Kidney (tissue), 14 donors: Measurements from ENCODE around the gene WLS. TPM values are rescaled to one million over a fixed set of nuclear protein-coding genes. Genes with fewer than 3 reads are reported as not detected.

ENCODE experiments used
- DNase-seq, 5 donors: peaks; one replicate each; pipeline ENCODE4 v3.0.0-alpha.2; 2013 to 2020
- FAIRE-seq: peaks from 2 replicates; lab custom pipeline; 2012; peaks lifted over from hg19 to GRCh38; lab: Jason Lieb, UNC
- H3K27ac ChIP-seq, 2 donors: one replicate each; pipeline ENCODE4 v1.7.0; 2013; ENCODE audit warnings: low read depth in 2 of 2, low read length in 2 of 2, inconsistent platforms in 1 of 2
- H3K27me3 ChIP-seq: one replicate; pipeline ENCODE4 v1.7.1; 2013; ENCODE audit warnings: low read length, inconsistent platforms; ENCODE audit not compliant: control insufficient read depth, insufficient read depth
- H3K36me3 ChIP-seq, 3 donors: one replicate each; pipeline versions ENCODE4 v1.7.0 to v1.7.1; 2013; ENCODE audit warnings: low read length in 3 of 3, control low read depth in 1 of 3, inconsistent platforms in 1 of 3; ENCODE audit not compliant: insufficient read depth in 3 of 3, control insufficient read depth in 2 of 3
- H3K4me1 ChIP-seq, 3 donors: one replicate each; pipeline versions ENCODE4 v1.7.0 to v1.7.1; 2013; ENCODE audit warnings: low read length in 3 of 3, inconsistent platforms in 1 of 3, low read depth in 1 of 3; ENCODE audit not compliant: control insufficient read depth in 2 of 3, insufficient read depth in 2 of 3
- H3K4me3 ChIP-seq, 3 donors: one replicate each; pipeline versions ENCODE4 v1.7.0 to v1.8.1; 2013; ENCODE audit warnings: low read length in 3 of 3, control low read depth in 1 of 3, inconsistent platforms in 1 of 3
- H3K9ac ChIP-seq, 3 donors: one replicate each; pipeline versions ENCODE4 v1.7.0 to v1.7.1; 2013; ENCODE audit warnings: low read length in 3 of 3, control low read depth in 1 of 3, inconsistent platforms in 1 of 3
- H3K9me3 ChIP-seq, 3 donors: one replicate each; pipeline versions ENCODE4 v1.7.0 to v1.7.1; 2013; ENCODE audit warnings: low read length in 3 of 3, control low read depth in 1 of 3, inconsistent platforms in 1 of 3; ENCODE audit not compliant: control insufficient read depth in 2 of 3, insufficient read depth in 1 of 3
- intact Hi-C: fragments of 100-400 bp; cut with DNase I; formaldehyde crosslinking; loops from one replicate; pipeline ENCODE4 v1.11.1; 2022
- polyA plus RNA-seq: library from polyadenylated mRNA; stranded (reverse); fragments of 350-450 nt; fragmentation: Illumina TruSeq; extraction: RNeasy Lipid Tissue Mini Kit (QIAGEN cat#74804); gene quantifications from one replicate; pipeline ENCODE4 v1.2.3, GENCODE V29; 2014; ENCODE audit warnings: low read depth, low replicate concordance; ENCODE audit not compliant: insufficient read depth
- total RNA-seq: library from RNA; stranded (reverse); fragmentation: NEBNext Ultra II Directional; extraction: Animal tissue kit (Norgen Biotek cat#: 25700); gene quantifications from one replicate; pipeline ENCODE4 v1.2.1, GENCODE V29; 2021
- TF ChIP-seq, protein P1 (sequence below): IDR thresholded peaks from 3 replicates; pipeline ENCODE4 v1.5.1; 2012; ENCODE audit warnings: mild to moderate bottlenecking, moderate library complexity, borderline replicate concordance; ENCODE audit not compliant: insufficient read depth; ENCODE audit errors: extremely low read depth
- donor health status: control.
- donor health status: control.
- donor health status: control.
- donor health status: control.
- donor health status: control.
- donor health status: DM: yes; HTN: yes; CAD: no.
- donor health status: Normal renal cell carcinoma (clear cell type).

Gene WLS
- total and polyA plus RNA-seq, 2 donors from 2014 or later, result 92.3 to 147 TPM

DNA sequence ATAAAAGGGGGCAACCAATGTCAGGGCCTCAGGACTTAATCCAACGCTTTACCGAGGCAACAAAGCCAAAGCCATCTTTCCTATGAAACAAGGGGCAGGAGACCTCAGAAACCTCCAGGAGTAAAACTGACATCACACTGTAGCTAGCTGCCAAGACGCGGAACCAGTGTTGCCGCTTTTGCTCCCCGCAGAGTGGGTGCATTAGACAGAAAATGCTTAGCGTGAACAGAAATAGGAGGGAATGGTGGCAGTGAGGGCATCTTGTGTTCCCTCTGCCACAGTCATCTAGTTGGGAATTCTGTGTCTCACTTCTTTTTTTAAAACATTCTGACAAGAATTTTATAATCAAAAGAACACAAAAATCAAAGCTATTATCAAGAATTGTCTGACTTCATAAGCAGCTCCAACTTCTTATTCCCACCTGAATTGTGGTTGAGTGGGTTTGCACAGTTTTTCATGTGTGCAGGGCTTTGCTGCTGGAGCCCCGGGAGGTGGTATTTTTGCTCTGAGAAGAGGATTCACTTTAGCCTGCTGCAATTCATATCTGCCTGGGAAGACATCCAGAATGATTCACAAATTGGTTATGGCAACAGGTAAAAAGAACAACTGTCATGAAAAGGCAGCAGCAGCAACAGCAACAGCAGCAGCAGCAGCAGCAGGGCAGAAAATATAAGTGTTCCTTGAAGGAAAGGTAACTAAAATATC, 99.7 kb downstream of the WLS start:
- Histone ChIP-seq H3K27ac (no peak overlapping the region), H3K9me3 (no peaks in the 10 kb centered on the region), H3K27me3 (no peaks in the 10 kb centered on the region), H3K4me1 (peaks cover 0 to 9% (median 4%) of the 10 kb centered on the region in 3 donors), H3K4me3 (no peak overlapping the region), H3K9ac (no peak overlapping the region), H3K36me3 (peaks cover 0 to 39% (median 19%) of the 10 kb centered on the region in 3 donors)
- FAIRE-seq, result no peak
- intact Hi-C loops, result no loop called here
- TF ChIP-seq, protein P1, sequence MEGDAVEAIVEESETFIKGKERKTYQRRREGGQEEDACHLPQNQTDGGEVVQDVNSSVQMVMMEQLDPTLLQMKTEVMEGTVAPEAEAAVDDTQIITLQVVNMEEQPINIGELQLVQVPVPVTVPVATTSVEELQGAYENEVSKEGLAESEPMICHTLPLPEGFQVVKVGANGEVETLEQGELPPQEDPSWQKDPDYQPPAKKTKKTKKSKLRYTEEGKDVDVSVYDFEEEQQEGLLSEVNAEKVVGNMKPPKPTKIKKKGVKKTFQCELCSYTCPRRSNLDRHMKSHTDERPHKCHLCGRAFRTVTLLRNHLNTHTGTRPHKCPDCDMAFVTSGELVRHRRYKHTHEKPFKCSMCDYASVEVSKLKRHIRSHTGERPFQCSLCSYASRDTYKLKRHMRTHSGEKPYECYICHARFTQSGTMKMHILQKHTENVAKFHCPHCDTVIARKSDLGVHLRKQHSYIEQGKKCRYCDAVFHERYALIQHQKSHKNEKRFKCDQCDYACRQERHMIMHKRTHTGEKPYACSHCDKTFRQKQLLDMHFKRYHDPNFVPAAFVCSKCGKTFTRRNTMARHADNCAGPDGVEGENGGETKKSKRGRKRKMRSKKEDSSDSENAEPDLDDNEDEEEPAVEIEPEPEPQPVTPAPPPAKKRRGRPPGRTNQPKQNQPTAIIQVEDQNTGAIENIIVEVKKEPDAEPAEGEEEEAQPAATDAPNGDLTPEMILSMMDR, result no peak
- DNase-seq, result no peak

DNA sequence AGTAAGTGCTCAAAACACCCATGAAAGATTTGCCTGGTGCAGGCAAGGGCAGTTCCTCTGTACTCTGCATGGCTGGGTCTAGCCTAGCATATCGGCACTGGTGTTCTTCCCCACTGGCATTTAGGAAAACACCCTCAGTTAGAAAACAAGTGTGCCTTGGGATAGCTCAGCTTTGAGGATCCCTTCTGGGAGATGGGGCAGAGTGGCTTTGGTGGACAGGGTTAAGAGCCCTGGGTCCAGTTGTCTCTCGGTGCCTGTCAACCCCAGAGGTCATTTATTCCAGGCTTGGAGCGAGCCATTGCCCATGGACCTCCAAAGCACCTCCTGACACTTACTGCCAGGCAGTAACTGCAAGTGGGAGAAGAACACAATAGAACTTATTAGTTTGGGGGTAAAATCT, 101.1 kb downstream of the WLS start:
- no peak overlapping the region for H3K9ac ChIP-seq
- peaks cover 0 to 32% (median 12%) of the 10 kb centered on the region in 3 donors for H3K36me3 ChIP-seq
- no peak overlapping the region for H3K4me3 ChIP-seq
- peaks cover 0 to 9% (median 4%) of the 10 kb centered on the region in 3 donors for H3K4me1 ChIP-seq
- no peaks in the 10 kb centered on the region for H3K9me3 ChIP-seq
- no peak overlapping the region for H3K27ac ChIP-seq
- intact Hi-C loops, result no loop called here
- TF ChIP-seq, protein P1, result no peak
- H3K27me3 ChIP-seq, result no peaks in the 10 kb centered on the region
- FAIRE-seq (no peak), DNase-seq (no peak)

DNA sequence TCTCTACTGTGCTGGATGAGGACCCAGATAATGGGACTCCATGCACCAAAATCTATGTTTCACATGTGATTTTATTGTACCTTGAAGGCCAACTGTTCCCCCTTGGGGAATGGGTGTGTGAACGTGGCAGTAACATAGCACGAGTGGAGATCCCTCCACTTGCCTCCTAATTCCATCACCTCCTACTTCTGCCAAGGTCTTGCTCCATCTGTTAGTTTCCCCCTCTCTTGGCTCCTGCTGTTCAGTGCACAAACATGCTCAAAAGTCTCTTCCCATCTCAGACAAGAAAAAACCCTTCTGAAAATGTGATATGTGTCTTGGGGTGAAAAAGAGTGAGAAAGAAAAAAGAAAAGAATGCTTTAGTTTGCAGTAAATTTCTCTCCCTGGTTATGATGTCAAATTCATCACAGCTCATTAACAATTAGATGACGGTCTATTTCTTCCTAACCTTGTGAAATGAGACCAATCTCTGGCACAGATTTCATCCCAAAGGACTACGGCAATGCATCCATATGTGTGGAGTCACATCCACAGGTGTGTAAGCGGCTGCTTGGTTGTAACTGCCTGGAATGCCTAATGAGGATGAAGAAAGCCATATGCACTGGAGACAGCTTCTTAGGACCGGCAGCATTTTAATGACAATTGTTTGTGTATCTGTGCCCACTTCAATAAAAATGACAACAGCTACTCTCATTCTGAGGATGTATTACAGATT, 102.6 kb downstream of the WLS start:
- Histone ChIP-seq H3K27me3 (no peaks in the 10 kb centered on the region), H3K27ac (no peak overlapping the region), H3K9ac (no peak overlapping the region), H3K4me1 (peaks cover 0 to 9% (median 4%) of the 10 kb centered on the region in 3 donors), H3K36me3 (peaks cover 0 to 28% (median 3%) of the 10 kb centered on the region in 3 donors), H3K4me3 (no peak overlapping the region), H3K9me3 (no peaks in the 10 kb centered on the region)
- intact Hi-C loops, result no loop called here
- TF ChIP-seq, protein P1, result no peak
- FAIRE-seq (no peak), DNase-seq (no peak)
